K562 (cell line): Measurements from ENCODE around the gene USP12. TPM values are rescaled to one million over a fixed set of nuclear protein-coding genes. Genes with fewer than 3 reads are reported as not detected.

Experiments
- GABPB1 ChIP-seq: sonication (generic); formaldehyde crosslinking; IDR thresholded peaks from 2 replicates; pipeline ENCODE4 v1.8.0; 2022; ENCODE audit warnings: mild to moderate bottlenecking, missing genetic modification reagents
- RREB1 ChIP-seq: fragments of 250-450 bp; sonication (Bioruptor Pico); IDR thresholded peaks from 2 replicates; pipeline ENCODE4 v1.4.0; 2020
- ZNF121 ChIP-seq: sonication (generic); formaldehyde crosslinking; conservative IDR thresholded peaks from 2 replicates; pipeline ENCODE4 v1.8.0; 2022; ENCODE audit warnings: missing genetic modification reagents
- ZNF830 ChIP-seq: fragments of 250-450 bp; sonication (Bioruptor Pico); IDR thresholded peaks from 2 replicates; pipeline ENCODE4 v1.5.0; 2021; ENCODE audit warnings: mild to moderate bottlenecking
- polyA plus RNA-seq, 8 experiments: library from polyadenylated mRNA; depleted of rRNA in 4 of 8; stranded (reverse) in 5 of 8; unstranded in 3 of 8; fragments of >200 nt; fragmentation: Nextera tagmentation in 2 of 8; fragmentation: Illumina TruSeq in 1 of 8; extraction: Ambion mirVana in 2 of 8; extraction: Trizol in 1 of 8; gene quantifications; 2 replicates each; pipeline versions ENCODE4 v1.2.1 to v1.2.3, GENCODE V29; 2011 to 2014; ENCODE audit warnings: inconsistent platforms in 1 of 8, missing spikeins in 1 of 8
- total RNA-seq, 7 experiments: library from RNA; depleted of rRNA in 6 of 7; stranded (reverse); fragments of >200 nt in 6 of 7; fragmentation: Illumina TruSeq in 2 of 7; extraction: Trizol in 2 of 7; gene quantifications; 2 replicates each; pipeline versions ENCODE4 v1.2.1 to v1.2.3, GENCODE V29; 2011 to 2021; ENCODE audit warnings: low replicate concordance in 1 of 7
- TF ChIP-seq, protein P1 (sequence below): fragments of 200-800 bp; sonication (Bioruptor generic); IDR thresholded peaks from 2 replicates; pipeline ENCODE4 v1.6.1; 2017; ENCODE audit warnings: missing genetic modification characterization, missing compliant biosample characterization

Gene USP12
- total and polyA plus RNA-seq, 9 of the 15 experiments (the other 6 are each of a cell fraction or from before 2014, with no cell fraction given), result 1.8 to 20.5 (median 13.3) TPM

DNA sequence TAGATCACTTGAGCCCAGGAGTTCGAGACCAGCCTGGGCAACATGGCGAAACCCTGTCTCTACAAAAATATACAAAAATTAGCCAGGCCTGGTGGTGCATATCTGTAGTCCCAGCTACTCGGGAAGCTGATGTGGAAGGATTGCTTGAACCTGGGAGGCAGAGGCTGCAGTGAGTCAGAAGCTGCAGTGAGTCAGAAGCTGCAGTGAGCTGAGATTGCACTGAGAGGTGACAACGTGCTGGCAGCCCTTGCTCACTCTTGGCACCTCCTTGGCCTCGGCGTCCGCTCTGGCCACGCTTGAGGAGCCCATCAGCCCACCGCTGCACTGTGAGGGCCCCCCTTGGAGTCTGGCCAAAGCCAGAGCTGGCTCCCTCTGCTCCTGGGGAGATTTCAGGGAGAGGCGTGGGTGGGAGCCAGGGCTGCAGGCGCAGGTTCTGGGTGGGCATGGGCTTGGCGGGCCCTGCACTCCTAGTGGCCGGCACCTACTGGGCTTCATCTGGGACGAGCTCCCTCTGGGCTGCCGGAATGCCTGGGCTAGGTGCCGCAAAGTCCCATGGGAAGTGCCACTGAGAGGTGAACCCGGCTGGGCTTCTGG is 40.3 kb upstream of the USP12 start (continued):
- TF ChIP-seq ZNF121 (CRISPR knock-in tag), result no peak
- TF ChIP-seq ZNF830, result no peak
- TF ChIP-seq RREB1 (CRISPR knock-in tag), result no peak
- TF ChIP-seq, protein P1, sequence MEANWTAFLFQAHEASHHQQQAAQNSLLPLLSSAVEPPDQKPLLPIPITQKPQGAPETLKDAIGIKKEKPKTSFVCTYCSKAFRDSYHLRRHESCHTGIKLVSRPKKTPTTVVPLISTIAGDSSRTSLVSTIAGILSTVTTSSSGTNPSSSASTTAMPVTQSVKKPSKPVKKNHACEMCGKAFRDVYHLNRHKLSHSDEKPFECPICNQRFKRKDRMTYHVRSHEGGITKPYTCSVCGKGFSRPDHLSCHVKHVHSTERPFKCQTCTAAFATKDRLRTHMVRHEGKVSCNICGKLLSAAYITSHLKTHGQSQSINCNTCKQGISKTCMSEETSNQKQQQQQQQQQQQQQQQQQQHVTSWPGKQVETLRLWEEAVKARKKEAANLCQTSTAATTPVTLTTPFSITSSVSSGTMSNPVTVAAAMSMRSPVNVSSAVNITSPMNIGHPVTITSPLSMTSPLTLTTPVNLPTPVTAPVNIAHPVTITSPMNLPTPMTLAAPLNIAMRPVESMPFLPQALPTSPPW (CRISPR knock-in tag), result no peak
- TF ChIP-seq GABPB1 (CRISPR knock-in tag), result no peak
